ENCODE data around the gene RAB6A. TPM values are rescaled to one million over a fixed set of nuclear protein-coding genes. Genes with fewer than 3 reads are reported as not detected.

RAB6A gene
- total and polyA plus RNA-seq, 2 of the 8 experiments (the other 6 are each of a cell fraction or from before 2014, with no cell fraction given): 24.4 to 88.6 TPM

DNA sequence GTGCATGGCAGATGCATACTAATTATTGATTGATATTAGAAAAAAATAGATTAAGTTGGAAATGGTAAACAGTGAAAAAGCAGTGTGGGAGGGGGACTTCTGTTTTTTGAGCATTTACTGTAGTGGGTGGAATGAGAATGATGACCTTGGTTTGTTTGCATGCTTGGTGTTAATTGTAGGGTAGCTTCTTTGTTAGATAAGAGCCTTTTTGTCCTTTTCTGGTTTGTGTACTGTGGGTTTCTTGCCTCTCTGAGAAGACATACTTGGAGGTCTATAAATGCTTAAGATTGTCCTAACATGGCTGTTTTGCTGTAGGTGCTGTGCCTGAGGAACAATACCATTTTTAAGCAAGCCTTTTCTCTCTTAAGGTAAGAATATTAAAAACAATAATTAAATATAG is 43.8 kb upstream of the RAB6A start:
- Histone ChIP-seq H4K8ac (ENCODE audit: extremely low read depth, insufficient read depth, low read length) (no peak overlapping the region), H2AFZ (ENCODE audit: low read length) (no peak overlapping the region), H3K23ac (ENCODE audit: insufficient read length) (no peak overlapping the region), H3K18ac (ENCODE audit: extremely low read depth, low read length) (no peak overlapping the region), H3K79me2 (ENCODE audit: control insufficient read depth in 1 of 2, insufficient read depth in 2 of 2, low read length in 2 of 2) (peaks cover 0 to 3% of the 10 kb centered on the region in 2 experiments; a peak in 1 of 4 replicates), H3K4me3 (ENCODE audit: extremely low read depth in 1 of 4, insufficient read depth in 2 of 4, low read depth in 3 of 4, low read length in 4 of 4) (no peak overlapping the region), H3K27ac (ENCODE audit: low read depth, low read length) (no peak overlapping the region), H3K9me3 (ENCODE audit: insufficient read depth in 2 of 2, low read depth in 1 of 2, low read length in 1 of 2) (no peaks in the 10 kb centered on the region), H3K4ac (replicated peaks; ENCODE audit: insufficient read length, low read depth, low read length) (no peak overlapping the region), H2BK5ac (ENCODE audit: low read depth, low read length) (no peak overlapping the region), H3K23me2 (ENCODE audit: low read depth, low read length) (no peaks in the 10 kb centered on the region), H3K4me2 (ENCODE audit: insufficient read depth in 1 of 2, low read depth in 2 of 2, low read length in 2 of 2) (no peak overlapping the region), H2BK12ac (ENCODE audit: low read depth, low read length) (no peak overlapping the region), H4K5ac (ENCODE audit: insufficient read length, low read depth, low read length) (no peak overlapping the region), H3K56ac (replicated peaks; ENCODE audit: insufficient read length, low read depth, low read length) (no peak overlapping the region), H3K36me3 (ENCODE audit: control insufficient read depth in 2 of 4, insufficient read depth in 4 of 4, low read length in 3 of 4) (peaks cover 0 to 6% (median 0%) of the 10 kb centered on the region in 4 experiments; a peak in 2 of 8 replicates), H2AK5ac (ENCODE audit: low read depth, low read length) (no peak overlapping the region), H3K79me1 (ENCODE audit: low read depth, low read length) (no peaks in the 10 kb centered on the region; the same call in 1 of the 2 replicates), H2BK20ac (ENCODE audit: low read length) (no peak overlapping the region), H3K14ac (ENCODE audit: insufficient read length) (no peak overlapping the region), H4K91ac (replicated peaks; ENCODE audit: insufficient read length, low read length) (no peak overlapping the region), H3K9ac (replicated peaks in 1 of 4; ENCODE audit: extremely low read depth in 1 of 4, low read depth in 3 of 4, low read length in 3 of 4) (no peak overlapping the region), H3K4me1 (replicated peaks in 1 of 4; ENCODE audit: control insufficient read depth in 3 of 4, insufficient read depth in 4 of 4, low read length in 3 of 4) (no peaks in the 10 kb centered on the region), H4K20me1 (replicated peaks in 1 of 2; ENCODE audit: control insufficient read depth in 1 of 2, insufficient read depth in 2 of 2, low read length in 2 of 2) (peaks cover 0 to 2% of the 10 kb centered on the region in 2 experiments), H3K27me3 (replicated peaks in 1 of 4; ENCODE audit: control insufficient read depth in 3 of 4, extremely low read depth in 1 of 4, insufficient read depth in 3 of 4, low read length in 3 of 4) (no peaks in the 10 kb centered on the region), H2BK120ac (replicated peaks; ENCODE audit: low read depth, low read length) (no peak overlapping the region), H2BK15ac (ENCODE audit: low read length) (no peak overlapping the region)
- ChIA-PET POLR2A (ENCODE audit: partially characterized antibody) (interaction anchor here (0.9 to 1.1 kb wide), 2 partner anchors 12 to 62 kb away, joined by 3 read pairs; no protein-coding TSS in a partner anchor), CTCF (ENCODE audit: partially characterized antibody) (interaction anchor here (0.7 to 1.1 kb wide), 2 partner anchors 21 to 196 kb away, joined by 3 read pairs; no protein-coding TSS in a partner anchor)
- FAIRE-seq (peak; percentile 55), DNase-seq (ENCODE audit: low read depth in 1 of 2, low spot score in 2 of 2) (no peak)
- TF ChIP-seq CREB1 (IDR thresholded peaks at IDR 0.05): no peak
- TF ChIP-seq BCL11A (IDR thresholded peaks at IDR 0.05; ENCODE audit: low read depth in 2 of 2, low read length in 2 of 2): no peak
- TF ChIP-seq PHF8 (conservative IDR thresholded peaks at IDR 0.05; ENCODE audit: low read depth, low read length): no peak
- no peak for TF ChIP-seq FOSL1 (IDR thresholded peaks at IDR 0.05; ENCODE audit: insufficient read depth, low read depth, low read length)
- TF ChIP-seq POU5F1 (IDR thresholded peaks at IDR 0.05; ENCODE audit: low read depth, low read length): no peak
- TF ChIP-seq JUND (IDR thresholded peaks at IDR 0.05; ENCODE audit: low read length): no peak
- no peak for TF ChIP-seq RFX5 (IDR thresholded peaks at IDR 0.05; ENCODE audit: borderline replicate concordance, low read depth, low read length)
- TF ChIP-seq TCF12 (IDR thresholded peaks at IDR 0.05; ENCODE audit: low read depth, low read length): no peak
- no peak for TF ChIP-seq BRCA1 (IDR thresholded peaks at IDR 0.05; ENCODE audit: low read depth, low read length)

Data from H1 (cell line).